H9 (cell line): Measurements from ENCODE around the gene KLK6. TPM values are rescaled to one million over a fixed set of nuclear protein-coding genes. Genes with fewer than 3 reads are reported as not detected.

Source experiments
- DNase-seq: peaks from one replicate; pipeline ENCODE4 v3.0.0-alpha.2; 2017
- H2AFZ ChIP-seq: one replicate; pipeline ENCODE4 v1.6.1; 2013; ENCODE audit warnings: mild to moderate bottlenecking, low read length, control low read depth, moderate library complexity
- H2AK5ac ChIP-seq: 2 replicates; pipeline ENCODE4 v1.6.1; 2013; ENCODE audit warnings: low read length, control low read depth, mixed read lengths; ENCODE audit not compliant: insufficient read length
- H2BK120ac ChIP-seq: one replicate; pipeline ENCODE4 v1.6.1; 2013; ENCODE audit warnings: low read depth, mild to moderate bottlenecking, low read length, control low read depth, inconsistent platforms; ENCODE audit not compliant: poor library complexity, severe bottlenecking
- H2BK12ac ChIP-seq: 2 replicates; pipeline ENCODE4 v1.6.1; 2013; ENCODE audit warnings: low read length, control low read depth, mixed read lengths, low read depth; ENCODE audit not compliant: insufficient read length
- H2BK15ac ChIP-seq: 2 replicates; pipeline ENCODE4 v1.6.1; 2013; ENCODE audit warnings: low read depth, low read length, control low read depth
- H2BK20ac ChIP-seq: one replicate; pipeline ENCODE4 v1.6.1; 2013; ENCODE audit warnings: low read depth, mild to moderate bottlenecking, low read length, control low read depth, inconsistent platforms; ENCODE audit not compliant: poor library complexity, severe bottlenecking
- H2BK5ac ChIP-seq: 2 replicates; pipeline ENCODE4 v1.6.1; 2013; ENCODE audit warnings: low read length, control low read depth, mixed read lengths; ENCODE audit not compliant: insufficient read length
- H3K14ac ChIP-seq: 2 replicates; pipeline ENCODE4 v1.6.1; 2013; ENCODE audit warnings: low read length, control low read depth; ENCODE audit not compliant: insufficient read depth
- H3K18ac ChIP-seq: 2 replicates; pipeline ENCODE4 v1.6.1; 2013; ENCODE audit warnings: low read depth, mild to moderate bottlenecking, mixed read lengths, low read length, control low read depth; ENCODE audit not compliant: insufficient read length
- H3K23ac ChIP-seq: 2 replicates; pipeline ENCODE4 v1.6.1; 2013; ENCODE audit warnings: low read length, control low read depth, mixed read lengths, low read depth; ENCODE audit not compliant: insufficient read length
- H3K23me2 ChIP-seq: 2 replicates; pipeline ENCODE4 v1.6.1; 2013; ENCODE audit warnings: low read depth, mild to moderate bottlenecking, mixed read lengths, low read length, control low read depth; ENCODE audit not compliant: insufficient read length, poor library complexity, severe bottlenecking
- H3K27ac ChIP-seq: 2 replicates; pipeline ENCODE4 v1.5.1; 2013; ENCODE audit warnings: low read length, control low read depth, mixed read lengths, low read depth; ENCODE audit not compliant: insufficient read length
- H3K27me3 ChIP-seq: 2 replicates; pipeline ENCODE4 v1.6.1; 2013; ENCODE audit warnings: low read length, control low read depth, inconsistent platforms; ENCODE audit not compliant: insufficient read depth
- H3K4ac ChIP-seq: 2 replicates; pipeline ENCODE4 v1.6.1; 2013; ENCODE audit warnings: low read depth, mild to moderate bottlenecking, control low read depth, inconsistent platforms, low read length, moderate library complexity
- H3K4me1 ChIP-seq: 2 replicates; pipeline ENCODE4 v1.6.1; 2013; ENCODE audit warnings: low read length, control low read depth, inconsistent platforms; ENCODE audit not compliant: insufficient read depth
- H3K4me2 ChIP-seq: 2 replicates; pipeline ENCODE4 v1.6.1; 2013; ENCODE audit warnings: low read length, control low read depth, mixed read lengths; ENCODE audit not compliant: insufficient read length, insufficient read depth
- H3K56ac ChIP-seq: 2 replicates; pipeline ENCODE4 v1.6.1; 2013; ENCODE audit warnings: low read depth, mild to moderate bottlenecking, mixed read lengths, low read length, control low read depth; ENCODE audit not compliant: insufficient read length
- H3K79me1 ChIP-seq: 2 replicates; pipeline ENCODE4 v1.6.1; 2013; ENCODE audit warnings: low read depth, mild to moderate bottlenecking, moderate library complexity, low read length, control low read depth, inconsistent platforms; ENCODE audit not compliant: insufficient read depth, poor library complexity, severe bottlenecking
- H3K79me2 ChIP-seq: 2 replicates; pipeline ENCODE4 v1.6.1; 2013; ENCODE audit warnings: low read length, control low read depth, inconsistent platforms; ENCODE audit not compliant: insufficient read depth
- H3K9ac ChIP-seq: 2 replicates; pipeline ENCODE4 v1.6.1; 2013; ENCODE audit warnings: low read length, control low read depth, mixed read lengths; ENCODE audit not compliant: insufficient read length; ENCODE audit errors: extremely low read depth
- H3K9me3 ChIP-seq: one replicate; pipeline ENCODE4 v1.6.1; 2013; ENCODE audit warnings: low read depth, low read length, inconsistent platforms; ENCODE audit not compliant: control insufficient read depth
- H3T11ph ChIP-seq: one replicate; pipeline ENCODE4 v1.6.1; 2013; ENCODE audit warnings: mild to moderate bottlenecking, low read length, control low read depth, inconsistent platforms
- H4K20me1 ChIP-seq: one replicate; pipeline ENCODE4 v1.6.1; 2013; ENCODE audit not compliant: control insufficient read depth, insufficient read length, insufficient read depth
- H4K5ac ChIP-seq: 2 replicates; pipeline ENCODE4 v1.6.1; 2013; ENCODE audit warnings: low read depth, mild to moderate bottlenecking, mixed read lengths, low read length, control low read depth; ENCODE audit not compliant: insufficient read length
- H4K8ac ChIP-seq: replicated peaks from 2 replicates; pipeline ENCODE4 v1.6.1; 2013; ENCODE audit warnings: low read length, control low read depth, mixed read lengths, low read depth; ENCODE audit not compliant: insufficient read length
- H4K91ac ChIP-seq: 2 replicates; pipeline ENCODE4 v1.6.1; 2013; ENCODE audit warnings: low read depth, mild to moderate bottlenecking, moderate library complexity, mixed read lengths, low read length, control low read depth; ENCODE audit not compliant: insufficient read length
- H3K27ac Mint-ChIP-seq, 3 experiments: 2 replicates in 2 of 3; 3 replicates in 1 of 3; pipeline ENCODE4 v1.8.0; 2020 to 2021; ENCODE audit warnings: mixed read lengths in 3 of 3, mild to moderate bottlenecking in 1 of 3, moderate library complexity in 1 of 3
- H3K27me3 Mint-ChIP-seq: 2 replicates; pipeline ENCODE4 v1.8.0; 2021; ENCODE audit warnings: low read depth, mild to moderate bottlenecking, moderate library complexity, mixed read lengths
- H3K36me3 Mint-ChIP-seq, 3 experiments: 2 replicates in 2 of 3; 3 replicates in 1 of 3; pipeline ENCODE4 v1.8.0; 2020 to 2021; ENCODE audit warnings: low read depth in 3 of 3, mixed read lengths in 3 of 3; ENCODE audit not compliant: insufficient read depth in 1 of 3
- H3K4me1 Mint-ChIP-seq, 2 experiments: 2 replicates each; pipeline ENCODE4 v1.8.0; 2020; ENCODE audit warnings: mixed read lengths in 2 of 2
- H3K4me3 Mint-ChIP-seq, 2 experiments: 2 replicates in 1 of 2; 3 replicates in 1 of 2; pipeline ENCODE4 v1.8.0; 2020 to 2021; ENCODE audit warnings: mild to moderate bottlenecking in 2 of 2, mixed read lengths in 2 of 2, moderate library complexity in 1 of 2
- H3K9me3 Mint-ChIP-seq, 2 experiments: 2 replicates in 1 of 2; 3 replicates in 1 of 2; pipeline ENCODE4 v1.8.0; 2020; ENCODE audit warnings: mild to moderate bottlenecking in 2 of 2, mixed read lengths in 2 of 2, moderate library complexity in 1 of 2
- WGBS: extraction: QIAGEN DNeasy Blood & Tissue Kit; methylation state at CpG from one replicate; pipeline ENCODE4 v1.1.7; 2013; ENCODE audit warnings: missing lambda C conversion rate, low lambda C conversion rate, mixed read lengths; ENCODE audit not compliant: insufficient read length; ENCODE audit errors: extremely low coverage; 5-methylcytosine and 5-hydroxymethylcytosine counted together
- total RNA-seq: library from RNA; stranded (reverse); gene quantifications from 2 replicates; pipeline ENCODE4 v1.2.1, GENCODE V29; 2021
- TF ChIP-seq, protein P1 (sequence below): fragments of 200-600 bp; sonication (generic); conservative IDR thresholded peaks from 3 replicates; pipeline ENCODE4 v1.8.0; 2021; ENCODE audit warnings: antibody characterized with exemption, mild to moderate bottlenecking

Gene KLK6
- total RNA-seq, 1 experiment from 2014 or later = 2.6 TPM

DNA sequence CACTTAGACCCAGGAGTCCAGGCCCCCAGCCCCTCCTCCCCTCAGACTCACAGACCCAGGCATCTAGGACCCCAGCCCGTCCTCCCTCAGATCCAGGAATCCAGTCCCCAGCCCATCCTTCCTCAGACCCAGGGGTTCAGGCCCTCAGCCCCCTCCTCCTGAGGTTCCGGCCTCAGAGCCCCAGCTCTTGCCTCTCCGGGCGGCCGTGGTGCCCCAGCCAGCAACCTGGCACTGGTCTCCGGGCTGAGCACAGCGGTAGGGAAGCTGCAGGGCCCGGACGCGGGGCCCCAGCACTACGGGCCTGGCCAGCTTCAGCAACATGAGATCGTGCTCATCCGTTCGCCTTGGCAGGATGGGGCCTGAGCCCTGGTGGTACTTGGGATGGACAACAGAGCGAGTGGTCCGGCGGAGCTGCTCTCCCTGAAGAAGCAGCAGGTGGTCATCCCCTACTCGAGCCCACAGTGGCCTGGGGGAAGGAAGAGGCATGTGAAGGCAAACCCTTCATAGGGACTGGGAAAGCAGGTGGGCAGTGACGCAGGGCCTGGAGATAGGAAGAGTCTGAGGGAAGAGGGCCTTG is 46.4 kb upstream of the KLK6 start:
- Histone ChIP-seq H3K18ac (no peak overlapping the region), H2BK20ac (no peak overlapping the region)
- H3K4me1 Mint-ChIP-seq = peaks cover 8 to 18% of the 10 kb centered on the region in 2 experiments

More for the DNA sequence above, 46.4 kb upstream of the KLK6 start:
- Histone ChIP-seq H3K14ac (no peak overlapping the region), H2BK5ac (no peak overlapping the region), H4K20me1 (no peaks in the 10 kb centered on the region), H3K9me3 (no peaks in the 10 kb centered on the region), H2AFZ (no peak overlapping the region), H3K27me3 (no peaks in the 10 kb centered on the region; the same call in 1 of the 2 replicates), H3K4ac (no peak overlapping the region), H2BK120ac (no peak overlapping the region), H4K5ac (no peak overlapping the region), H4K91ac (no peak overlapping the region), H3K23ac (no peak overlapping the region), H2AK5ac (no peak overlapping the region), H3K56ac (no peak overlapping the region), H2BK12ac (no peak overlapping the region), H3K23me2 (peaks cover 16% of the 10 kb centered on the region), H3K4me2 (no peak overlapping the region), H3K27ac (no peak overlapping the region), H2BK15ac (no peak overlapping the region), H3K9ac (no peak overlapping the region), H3K79me1 (no peaks in the 10 kb centered on the region), H3T11ph (no peak overlapping the region), H4K8ac (no peak overlapping the region), H3K4me1 (no peaks in the 10 kb centered on the region), H3K79me2 (no peaks in the 10 kb centered on the region)
- TF ChIP-seq, protein P1, sequence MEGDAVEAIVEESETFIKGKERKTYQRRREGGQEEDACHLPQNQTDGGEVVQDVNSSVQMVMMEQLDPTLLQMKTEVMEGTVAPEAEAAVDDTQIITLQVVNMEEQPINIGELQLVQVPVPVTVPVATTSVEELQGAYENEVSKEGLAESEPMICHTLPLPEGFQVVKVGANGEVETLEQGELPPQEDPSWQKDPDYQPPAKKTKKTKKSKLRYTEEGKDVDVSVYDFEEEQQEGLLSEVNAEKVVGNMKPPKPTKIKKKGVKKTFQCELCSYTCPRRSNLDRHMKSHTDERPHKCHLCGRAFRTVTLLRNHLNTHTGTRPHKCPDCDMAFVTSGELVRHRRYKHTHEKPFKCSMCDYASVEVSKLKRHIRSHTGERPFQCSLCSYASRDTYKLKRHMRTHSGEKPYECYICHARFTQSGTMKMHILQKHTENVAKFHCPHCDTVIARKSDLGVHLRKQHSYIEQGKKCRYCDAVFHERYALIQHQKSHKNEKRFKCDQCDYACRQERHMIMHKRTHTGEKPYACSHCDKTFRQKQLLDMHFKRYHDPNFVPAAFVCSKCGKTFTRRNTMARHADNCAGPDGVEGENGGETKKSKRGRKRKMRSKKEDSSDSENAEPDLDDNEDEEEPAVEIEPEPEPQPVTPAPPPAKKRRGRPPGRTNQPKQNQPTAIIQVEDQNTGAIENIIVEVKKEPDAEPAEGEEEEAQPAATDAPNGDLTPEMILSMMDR = no peak
- Mint-ChIP-seq H3K27ac (no peak overlapping the region), H3K4me3 (peak overlapping the region; percentile 19 to 73; a peak in 4 of 5 replicates), H3K27me3 (peaks cover 75% of the 10 kb centered on the region), H3K9me3 (peaks cover 0 to 13% of the 10 kb centered on the region in 2 experiments; a peak in 4 of 5 replicates), H3K36me3 (peaks cover 0 to 2% (median 0%) of the 10 kb centered on the region in 3 experiments; a peak in 2 of 7 replicates)
- no peak for DNase-seq
- whole genome bisulfite sequencing = no CpG with 5 or more reads among the region's 19 CpGs
